Suprapubic skin (tissue), 4 donors: Measurements from ENCODE around the gene KSR2. TPM values are rescaled to one million over a fixed set of nuclear protein-coding genes. Genes with fewer than 3 reads are reported as not detected.
"Not testable (repeated sequence)": the region's sequence is repeated elsewhere in the genome, so short reads cannot be mapped to it uniquely, and the experiment has no call there.

Source experiments
- DNase-seq, 2 donors: peaks; one replicate each; pipeline ENCODE4 v3.0.0-alpha.2; 2019; ENCODE audit warnings: low spot score in 2 of 2
- H3K27ac ChIP-seq: fragments of 200-600 bp; sonication (generic); one replicate; pipeline ENCODE4 v1.5.1; 2019
- H3K27me3 ChIP-seq: fragments of 200-600 bp; sonication (generic); one replicate; pipeline ENCODE4 v1.5.1; 2019
- H3K36me3 ChIP-seq: fragments of 200-600 bp; sonication (generic); one replicate; pipeline ENCODE4 v1.5.1; 2019
- H3K4me1 ChIP-seq: fragments of 200-600 bp; sonication (generic); one replicate; pipeline ENCODE4 v1.5.1; 2019
- H3K4me3 ChIP-seq: fragments of 200-600 bp; sonication (generic); one replicate; pipeline ENCODE4 v1.5.1; 2019; ENCODE audit warnings: mild to moderate bottlenecking
- H3K9me3 ChIP-seq: fragments of 200-600 bp; sonication (generic); one replicate; pipeline ENCODE4 v1.5.1; 2019
- CTCF ChIP-seq, 2 donors: fragments of 200-600 bp in 1 of 2; fragments of 450-650 bp in 1 of 2; sonication (generic) in 1 of 2; IDR thresholded peaks; one replicate each; pipeline ENCODE4 v1.5.1; 2016 to 2019; ENCODE audit warnings: antibody characterized with exemption in 2 of 2, mild to moderate bottlenecking in 1 of 2, moderate library complexity in 1 of 2
- EP300 ChIP-seq: sonication (generic); formaldehyde crosslinking; IDR thresholded peaks from one replicate; pipeline ENCODE4 v1.6.1; 2017; ENCODE audit warnings: antibody characterized with exemption
- POLR2A ChIP-seq, 2 donors: fragments of 450-650 bp; IDR thresholded peaks; one replicate each; pipeline ENCODE4 v1.6.1; 2017; ENCODE audit warnings: antibody characterized with exemption in 2 of 2, mild to moderate bottlenecking in 2 of 2, moderate library complexity in 2 of 2
- POLR2AphosphoS5 ChIP-seq, 3 donors: sonication (generic); formaldehyde crosslinking; IDR thresholded peaks; one replicate each; pipeline ENCODE4 v1.6.1; 2017; ENCODE audit warnings: antibody characterized with exemption in 3 of 3
- WGBS: methylation state at CpG from one replicate; pipeline ENCODE4 v1.1.5; 2018; 5-methylcytosine and 5-hydroxymethylcytosine counted together
- total RNA-seq, 4 donors: library from RNA; depleted of rRNA; stranded (reverse); fragments of >200 nt; gene quantifications; one replicate each; pipeline ENCODE4 v1.1.0, GENCODE V29; 2016

Gene KSR2
- total RNA-seq, 4 donors from 2014 or later: 0.24 to 0.39 (median 0.38) TPM; not detected in 1

- no peaks in the 10 kb centered on the region for H3K4me1 ChIP-seq
- no peak for DNase-seq
- no peaks in the 10 kb centered on the region for H3K9me3 ChIP-seq
- H3K27ac ChIP-seq: no peak overlapping the region
- 89% methylated on average over 2 of the region's 2 CpGs for WGBS
- no peaks in the 10 kb centered on the region for H3K36me3 ChIP-seq
- TF ChIP-seq EP300: no peak
- TF ChIP-seq CTCF (IDR thresholded peaks at IDR 0.05): no peak
- no peak for TF ChIP-seq POLR2AphosphoS5 (IDR thresholded peaks at IDR 0.05)
- TF ChIP-seq POLR2A (IDR thresholded peaks at IDR 0.05): no peak
- no peak overlapping the region for H3K4me3 ChIP-seq
- peaks cover 4% of the 10 kb centered on the region for H3K27me3 ChIP-seq
Measured at GRCh38 chr12:117750657-117751056, 218.1 kb downstream of the KSR2 start.

DNA sequence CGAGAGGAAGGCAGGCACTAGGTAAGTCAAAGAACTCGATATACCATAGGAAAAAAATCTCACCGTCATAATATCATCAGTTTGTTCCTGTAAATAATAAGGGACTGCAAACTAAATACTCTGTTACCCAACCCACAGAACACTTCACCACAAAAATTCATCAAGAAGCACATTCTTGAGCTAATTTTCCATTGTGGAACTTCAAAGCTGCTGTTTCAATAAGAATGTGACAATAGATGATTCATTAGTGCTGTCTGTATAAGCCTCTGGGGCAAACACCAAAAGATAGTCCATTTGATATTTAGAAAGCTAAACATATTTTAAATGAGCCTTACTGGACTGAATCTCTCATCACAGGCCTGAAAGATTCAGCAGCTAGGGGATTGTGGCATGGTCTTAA, 219.4 kb downstream of the KSR2 start:
- Histone ChIP-seq H3K27me3 (peaks cover 4% of the 10 kb centered on the region), H3K4me3 (no peak overlapping the region), H3K9me3 (no peaks in the 10 kb centered on the region), H3K36me3 (no peaks in the 10 kb centered on the region), H3K4me1 (no peaks in the 10 kb centered on the region), H3K27ac (no peak overlapping the region)
- DNase-seq: no peak
- no peak for TF ChIP-seq POLR2AphosphoS5 (IDR thresholded peaks at IDR 0.05)
- TF ChIP-seq EP300: no peak
- TF ChIP-seq POLR2A (IDR thresholded peaks at IDR 0.05): no peak
- no peak for TF ChIP-seq CTCF (IDR thresholded peaks at IDR 0.05)
- 81% methylated on average over 3 of the region's 3 CpGs for WGBS

DNA sequence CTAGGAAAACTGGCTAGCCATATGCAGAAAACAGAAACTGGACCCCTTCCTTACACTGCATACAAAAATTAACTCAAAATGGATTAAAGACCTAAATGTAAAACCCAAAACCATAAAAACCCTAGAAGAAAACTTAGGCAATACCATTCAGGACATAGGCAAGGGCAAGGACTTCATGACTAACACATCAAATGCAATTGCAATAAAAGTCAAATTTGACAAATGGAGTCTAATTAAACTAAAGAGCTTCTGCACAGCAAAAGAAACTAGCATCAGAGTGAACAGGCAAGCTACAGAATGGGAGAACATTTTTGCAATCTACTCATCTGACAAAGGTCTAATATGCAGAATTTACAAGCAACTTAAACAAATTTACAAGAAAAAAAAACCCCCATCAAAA, 222.4 kb downstream of the KSR2 start:
- DNase-seq, H3K27ac ChIP-seq, H3K4me1 ChIP-seq, H3K9me3 ChIP-seq, H3K36me3 ChIP-seq, H3K27me3 ChIP-seq, H3K4me3 ChIP-seq: not testable (repeated sequence)

DNA sequence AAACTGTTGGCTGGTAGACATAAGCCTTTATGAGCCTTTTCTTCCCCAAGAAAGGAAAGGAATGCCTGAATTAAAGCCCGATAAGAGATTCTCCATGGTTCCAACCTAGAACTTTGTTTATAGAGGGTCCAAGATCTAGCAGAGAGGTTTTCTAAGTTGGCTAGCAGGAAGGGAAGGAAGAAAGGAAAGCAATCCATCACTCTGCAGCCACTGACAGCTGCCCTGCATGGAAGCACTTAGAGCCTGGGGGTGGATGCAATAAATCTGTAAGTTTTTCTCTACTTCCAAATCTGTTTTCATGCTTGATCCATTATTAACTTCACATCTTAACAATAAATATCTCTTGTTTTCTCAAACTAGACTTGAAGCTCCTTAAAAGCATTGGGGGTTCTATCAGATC, 224.4 kb downstream of the KSR2 start:
- WGBS: 19% methylated on average over 1 of the region's 1 CpG
- no peak for DNase-seq

GRCh38 chr12:117743761-117744160, 225.0 kb downstream of the KSR2 start:
- Histone ChIP-seq H3K27ac (no peak overlapping the region), H3K27me3 (no peaks in the 10 kb centered on the region), H3K4me1 (no peaks in the 10 kb centered on the region), H3K36me3 (no peaks in the 10 kb centered on the region), H3K4me3 (no peak overlapping the region), H3K9me3 (peaks cover 3% of the 10 kb centered on the region)
- TF ChIP-seq POLR2AphosphoS5 (IDR thresholded peaks at IDR 0.05): no peak
- no peak for TF ChIP-seq POLR2A (IDR thresholded peaks at IDR 0.05)
- no peak for TF ChIP-seq CTCF (IDR thresholded peaks at IDR 0.05)
- TF ChIP-seq EP300: no peak
- DNase-seq: no peak
- 80% methylated on average over 1 of the region's 1 CpG for WGBS

More for the DNA sequence above, 224.4 kb downstream of the KSR2 start:
- TF ChIP-seq POLR2A (IDR thresholded peaks at IDR 0.05): no peak
- TF ChIP-seq POLR2AphosphoS5 (IDR thresholded peaks at IDR 0.05): no peak
- TF ChIP-seq EP300: no peak
- TF ChIP-seq CTCF (IDR thresholded peaks at IDR 0.05): no peak
- Histone ChIP-seq H3K27ac (no peak overlapping the region), H3K9me3 (peaks cover 3% of the 10 kb centered on the region), H3K27me3 (no peaks in the 10 kb centered on the region), H3K4me1 (no peaks in the 10 kb centered on the region), H3K36me3 (no peaks in the 10 kb centered on the region), H3K4me3 (no peak overlapping the region)

DNA sequence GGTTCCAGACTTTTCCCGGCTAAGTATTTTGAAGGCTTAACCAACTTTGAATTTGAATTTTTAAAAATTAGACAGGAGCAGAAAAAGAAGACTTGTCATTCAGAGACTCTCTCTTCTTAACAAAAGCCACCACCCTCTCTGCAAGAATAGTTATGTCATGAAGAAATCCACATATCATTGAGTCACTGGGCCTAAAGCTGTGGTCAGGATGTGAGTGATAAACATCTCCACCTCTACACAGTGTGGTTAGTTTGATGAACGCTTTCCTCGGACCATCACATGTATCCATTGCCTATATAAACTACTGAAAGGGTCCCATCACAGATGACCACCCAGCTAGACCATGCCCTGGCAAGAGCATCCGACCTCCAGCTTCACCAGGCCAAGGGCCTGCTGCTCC, 226.1 kb downstream of the KSR2 start:
- TF ChIP-seq EP300 (no peak), POLR2AphosphoS5 (IDR thresholded peaks at IDR 0.05) (no peak), CTCF (IDR thresholded peaks at IDR 0.05) (no peak)
- Histone ChIP-seq H3K4me3 (no peak overlapping the region), H3K9me3 (peaks cover 3% of the 10 kb centered on the region), H3K27ac (no peak overlapping the region), H3K4me1 (no peaks in the 10 kb centered on the region), H3K27me3 (no peaks in the 10 kb centered on the region), H3K36me3 (no peaks in the 10 kb centered on the region)
- WGBS: 84% methylated on average over 4 of the region's 4 CpGs
- no peak for DNase-seq
